Upper lobe of right lung (tissue), 1 donor: ENCODE data around the gene TULP1. TPM values are rescaled to one million over a fixed set of nuclear protein-coding genes. Genes with fewer than 3 reads are reported as not detected.

ENCODE experiments used
- ATAC-seq: fragments of 200-7000 bp; cut with Tn5 transposase; one replicate; pipeline ENCODE4 v1.9.1; 2020; ENCODE audit warnings: mild to moderate bottlenecking, moderate library complexity
- DNase-seq: peaks from one replicate; pipeline ENCODE4 v3.0.0-alpha.2; 2020
- H3K27ac ChIP-seq: fragments of 200-600 bp; one replicate; pipeline ENCODE4 v1.8.0; 2022
- H3K27me3 ChIP-seq: fragments of 200-600 bp; one replicate; pipeline ENCODE4 v1.8.0; 2022; ENCODE audit warnings: mild to moderate bottlenecking
- H3K36me3 ChIP-seq: fragments of 200-600 bp; one replicate; pipeline ENCODE4 v1.8.0; 2022
- H3K4me1 ChIP-seq: fragments of 200-600 bp; one replicate; pipeline ENCODE4 v1.8.0; 2022
- H3K4me3 ChIP-seq: fragments of 200-600 bp; one replicate; pipeline ENCODE4 v1.8.0; 2022; ENCODE audit warnings: mild to moderate bottlenecking
- H3K9me3 ChIP-seq: fragments of 200-600 bp; one replicate; pipeline ENCODE4 v1.8.0; 2022
- CTCF ChIP-seq: fragments of 200-600 bp; IDR thresholded peaks from one replicate; pipeline ENCODE4 v1.8.0; 2022; ENCODE audit warnings: antibody characterized with exemption
- intact Hi-C: fragments of 100-400 bp; cut with DNase I; formaldehyde crosslinking; loops from one replicate; pipeline ENCODE4 v1.11.0; 2022
- total RNA-seq: library from RNA; stranded (reverse); fragmentation: NEBNext Ultra II Directional; extraction: Animal tissue kit (Norgen Biotek cat#: 25700); gene quantifications from one replicate; pipeline ENCODE4 v1.2.1, GENCODE V29; 2021
- donor health status: DM: no; HTN: yes; CAD: no; lungs with severe emphysema.

The TULP1 gene
- total RNA-seq, 1 donor from 2014 or later = not detected

GRCh38 chr6:35487658-35488516, 24.8 kb downstream of the TULP1 start:
- Histone ChIP-seq H3K27ac (peak overlapping the region; percentile 70), H3K36me3 (no peaks in the 10 kb centered on the region), H3K9me3 (no peaks in the 10 kb centered on the region), H3K27me3 (no peaks in the 10 kb centered on the region), H3K4me3 (no peak overlapping the region), H3K4me1 (peaks cover 54% of the 10 kb centered on the region)
- peak; percentile 77 for DNase-seq
- intact Hi-C loops = no loop called here
- peak; percentile 49 for ATAC-seq
- TF ChIP-seq CTCF = no peak

- intact Hi-C loops = no loop called here
- ATAC-seq = peak; percentile 76
- H3K4me1 ChIP-seq = peaks cover 38% of the 10 kb centered on the region
Measured at GRCh38 chr6:35486005-35486925, 26.4 kb downstream of the TULP1 start.

GRCh38 chr6:35485402-35485877, 27.3 kb downstream of the TULP1 start:
- H3K27me3 ChIP-seq = no peaks in the 10 kb centered on the region
- H3K9me3 ChIP-seq = no peaks in the 10 kb centered on the region
- peak; percentile 64 for ATAC-seq
- no peaks in the 10 kb centered on the region for H3K36me3 ChIP-seq
- H3K4me3 ChIP-seq = peak overlapping the region; percentile 21
- peaks cover 35% of the 10 kb centered on the region for H3K4me1 ChIP-seq
- peak overlapping the region; percentile 83 for H3K27ac ChIP-seq
- peak; percentile 79 for DNase-seq
- no peak for TF ChIP-seq CTCF
- intact Hi-C loops = no loop called here

More at GRCh38 chr6:35486005-35486925, 26.4 kb downstream of the TULP1 start:
- Histone ChIP-seq H3K4me3 (peak overlapping the region; percentile 21), H3K27me3 (no peaks in the 10 kb centered on the region), H3K9me3 (no peaks in the 10 kb centered on the region), H3K36me3 (no peaks in the 10 kb centered on the region), H3K27ac (peak overlapping the region; percentile 83)
- TF ChIP-seq CTCF = no peak
- peak; percentile 91 for DNase-seq

- no peak for TF ChIP-seq CTCF
- no peak for ATAC-seq
- DNase-seq = no peak
- intact Hi-C loops = no loop called here
- Histone ChIP-seq H3K4me3 (no peak overlapping the region), H3K4me1 (peaks cover 33% of the 10 kb centered on the region), H3K9me3 (no peaks in the 10 kb centered on the region), H3K36me3 (no peaks in the 10 kb centered on the region), H3K27me3 (no peaks in the 10 kb centered on the region), H3K27ac (peak overlapping the region; percentile 83)
Measured at GRCh38 chr6:35484921-35485392, 27.7 kb downstream of the TULP1 start.

GRCh38 chr6:35483893-35484645, 28.6 kb downstream of the TULP1 start:
- no peaks in the 10 kb centered on the region for H3K27me3 ChIP-seq
- H3K36me3 ChIP-seq = no peaks in the 10 kb centered on the region
- DNase-seq (no peak), ATAC-seq (no peak)
- no peak for TF ChIP-seq CTCF
- H3K4me1 ChIP-seq = peaks cover 33% of the 10 kb centered on the region
- no peaks in the 10 kb centered on the region for H3K9me3 ChIP-seq
- H3K27ac ChIP-seq = peak overlapping the region; percentile 83
- H3K4me3 ChIP-seq = no peak overlapping the region
- intact Hi-C loops = no loop called here
